Lower lobe of right lung (tissue), 2 donors: ENCODE measurements around the gene TMEM80. TPM values are rescaled to one million over a fixed set of nuclear protein-coding genes. Genes with fewer than 3 reads are reported as not detected.

Source experiments
- ATAC-seq, 2 donors: fragments of 200-7000 bp; cut with Tn5 transposase; one replicate each; pipeline ENCODE4 v1.9.1; 2020 to 2022; ENCODE audit warnings: mild to moderate bottlenecking in 2 of 2, moderate library complexity in 2 of 2
- DNase-seq: peaks from one replicate; pipeline ENCODE4 v3.0.0-alpha.2; 2020
- H3K27ac ChIP-seq: fragments of 200-600 bp; one replicate; pipeline ENCODE4 v1.8.0; 2022
- H3K27me3 ChIP-seq: fragments of 200-600 bp; one replicate; pipeline ENCODE4 v1.8.0; 2022; ENCODE audit warnings: low read depth
- H3K36me3 ChIP-seq: fragments of 200-600 bp; one replicate; pipeline ENCODE4 v1.8.0; 2022; ENCODE audit warnings: mild to moderate bottlenecking
- H3K4me1 ChIP-seq: fragments of 200-600 bp; one replicate; pipeline ENCODE4 v1.8.0; 2022
- H3K4me3 ChIP-seq: fragments of 200-600 bp; one replicate; pipeline ENCODE4 v1.8.0; 2022; ENCODE audit warnings: mild to moderate bottlenecking
- H3K9me3 ChIP-seq: fragments of 200-600 bp; one replicate; pipeline ENCODE4 v1.8.0; 2022
- CTCF ChIP-seq: fragments of 200-600 bp; IDR thresholded peaks from one replicate; pipeline ENCODE4 v1.8.0; 2022; ENCODE audit warnings: antibody characterized with exemption, mild to moderate bottlenecking
- intact Hi-C: fragments of 100-400 bp; cut with DNase I; formaldehyde crosslinking; loops from one replicate; pipeline ENCODE4 v1.11.0; 2022
- total RNA-seq: library from RNA; stranded (reverse); fragmentation: NEBNext Ultra II Directional; extraction: Animal tissue kit (Norgen Biotek cat#: 25700); gene quantifications from one replicate; pipeline ENCODE4 v1.2.1, GENCODE V29; 2021
- donor health status: DM: no; HTN: yes; CAD: no; lungs with severe emphysema.

TMEM80 gene
- total RNA-seq, 1 donor from 2014 or later = 33.9 TPM

GRCh38 chr11:749731-750130 lies 54.1 kb downstream of the TMEM80 start:
- H3K4me1 ChIP-seq = peaks cover 32% of the 10 kb centered on the region
- H3K27ac ChIP-seq = no peak overlapping the region
- no peaks in the 10 kb centered on the region for H3K9me3 ChIP-seq
- DNase-seq (peak; percentile 71), ATAC-seq (no peak)
- intact Hi-C loops = no loop called here
- no peaks in the 10 kb centered on the region for H3K27me3 ChIP-seq
- H3K36me3 ChIP-seq = peaks cover 7% of the 10 kb centered on the region
- no peak for TF ChIP-seq CTCF
- H3K4me3 ChIP-seq = peak overlapping the region; percentile 3

Other genes starting within 250 kb of the TMEM80 start
- gene PTDSS2, start 245.5 kb upstream of the TMEM80 start, total RNA-seq = 32.9 TPM
- gene RNH1, start 188.6 kb upstream of the TMEM80 start, total RNA-seq = 237 TPM
- gene HRAS, start 160.2 kb upstream of the TMEM80 start, total RNA-seq = 36.3 TPM
- 7.6 TPM for gene LRRC56, start 158.3 kb upstream of the TMEM80 start, total RNA-seq
- 6.0 TPM for gene LMNTD2, start 135.1 kb upstream of the TMEM80 start, total RNA-seq
- 71.5 TPM for gene RASSF7, start 134.8 kb upstream of the TMEM80 start, total RNA-seq
- gene PHRF1, start 119.3 kb upstream of the TMEM80 start, total RNA-seq = 31.5 TPM
- 84.8 TPM for gene IRF7, start 79.9 kb upstream of the TMEM80 start, total RNA-seq
- gene CDHR5, start 70.9 kb upstream of the TMEM80 start, total RNA-seq = not detected
- not detected for gene SCT, start 68.6 kb upstream of the TMEM80 start, total RNA-seq
- 1.3 TPM for gene DRD4, start 58.5 kb upstream of the TMEM80 start, total RNA-seq
- 32.0 TPM for gene DEAF1, start 594 bp upstream of the TMEM80 start, total RNA-seq
- gene EPS8L2, start 10.4 kb downstream of the TMEM80 start, total RNA-seq = 156 TPM
- gene TALDO1, start 51.6 kb downstream of the TMEM80 start, total RNA-seq = 218 TPM
- 46.7 TPM for gene GATD1, start 81.7 kb downstream of the TMEM80 start, total RNA-seq
- not detected for gene CEND1, start 94.3 kb downstream of the TMEM80 start, total RNA-seq
- 18.2 TPM for gene SLC25A22, start 102.5 kb downstream of the TMEM80 start, total RNA-seq
- gene PIDD1, start 109.4 kb downstream of the TMEM80 start, total RNA-seq = 12.6 TPM
- gene RPLP2, start 114.2 kb downstream of the TMEM80 start, total RNA-seq = 1,518 TPM
- gene PNPLA2, start 123.1 kb downstream of the TMEM80 start, total RNA-seq = 137 TPM
- gene CRACR2B, start 132.1 kb downstream of the TMEM80 start, total RNA-seq = 43.6 TPM
- gene CD151, start 137.1 kb downstream of the TMEM80 start, total RNA-seq = 387 TPM
- gene POLR2L, start 146.7 kb downstream of the TMEM80 start, total RNA-seq = 127 TPM
- 140 TPM for gene TSPAN4, start 147.0 kb downstream of the TMEM80 start, total RNA-seq
- 65.0 TPM for gene CHID1, start 215.0 kb downstream of the TMEM80 start, total RNA-seq
- 130 TPM for gene AP2A2, start 230.1 kb downstream of the TMEM80 start, total RNA-seq